ENCODE data around the gene PLVAP. TPM values are rescaled to one million over a fixed set of nuclear protein-coding genes. Genes with fewer than 3 reads are reported as not detected.

Gene PLVAP
- total and polyA plus RNA-seq, 11 donors = 7.1 to 52.8 (median 24.5) TPM

- intact Hi-C loops (cut with DNase I) = loop anchor here in 8 of 10 donors (1.0 to 10.0 kb wide), 3 partner anchors 70 to 72 kb away; partner anchors contain the start of gene NXNL1 (in 2 of the 8)
- WGBS, 4 donors = 19 to 40% (median 26%) methylated on average over 19 of the region's 19 CpGs
Measured at GRCh38 chr19:17394891-17395415, 17.8 kb upstream of the PLVAP start.

GRCh38 chr19:17393914-17394313 lies 16.8 kb upstream of the PLVAP start, which contains the start of gene CCDC194:
Gene CCDC194, minus strand, starts transcription at chr19:17394196. Its CDS starts 38 bp downstream, at chr19:17394158.
- Histone ChIP-seq H3K4me1 (peaks cover 2 to 44% (median 15%) of the 10 kb centered on the region in 12 donors), H3K27me3 (peaks cover 0 to 16% (median 7%) of the 10 kb centered on the region in 9 donors), H3K36me3 (peaks cover 0 to 16% (median 0%) of the 10 kb centered on the region in 9 donors), H3K27ac (no peak within 1 kb of the TSS), H3K9me3 (peaks cover 0 to 11% (median 2%) of the 10 kb centered on the region in 12 donors), H3K4me3 (no peak within 1 kb of the TSS)
- DNase-seq (peak in 1 of 5 donors; percentile 64), ATAC-seq (no peak)
- 25 to 41% (median 29%) methylated on average over 5 to 41 of the region's 41 CpGs for WGBS, 4 donors
- no peak for TF ChIP-seq POLR2A (IDR thresholded peaks at IDR 0.05)
- TF ChIP-seq CTCF (IDR thresholded peaks at IDR 0.05) = no peak
- intact Hi-C loops (cut with DNase I) = loop anchor here in 6 of 10 donors (5.0 to 10.0 kb wide), 2 partner anchors 71 to 73 kb away; partner anchors contain the start of gene NXNL1 (in 2 of the 6)

More at GRCh38 chr19:17394891-17395415, 17.8 kb upstream of the PLVAP start:
- no peak overlapping the region for H3K4me3 ChIP-seq
- peaks cover 0 to 20% (median 2%) of the 10 kb centered on the region in 9 donors for H3K36me3 ChIP-seq
- TF ChIP-seq POLR2A (IDR thresholded peaks at IDR 0.05) (no peak), CTCF (IDR thresholded peaks at IDR 0.05) (peak; percentile 33 to 79 (median 62))
- peaks cover 0 to 14% (median 7%) of the 10 kb centered on the region in 9 donors for H3K27me3 ChIP-seq
- H3K4me1 ChIP-seq = peaks cover 2 to 42% (median 15%) of the 10 kb centered on the region in 12 donors
- H3K27ac ChIP-seq = no peak overlapping the region
- DNase-seq (peak in 4 of 5 donors; percentile 41 to 82 (median 70)), ATAC-seq (peak in 3 of 4 donors; percentile 11 to 52 (median 45))
- peaks cover 0 to under 1% (median 0%) of the 10 kb centered on the region in 12 donors for H3K9me3 ChIP-seq

GRCh38 chr19:17393002-17393401 lies 15.9 kb upstream of the PLVAP start:
- ATAC-seq = no peak
- 42 to 52% (median 46%) methylated on average over 2 of the region's 2 CpGs for WGBS, 4 donors
- Histone ChIP-seq H3K27me3 (peaks cover 0 to 16% (median 7%) of the 10 kb centered on the region in 9 donors), H3K27ac (no peak overlapping the region), H3K4me3 (no peak overlapping the region), H3K9me3 (peaks cover 0 to 15% (median 2%) of the 10 kb centered on the region in 12 donors), H3K36me3 (peaks cover 0 to 9% (median 0%) of the 10 kb centered on the region in 9 donors), H3K4me1 (peaks cover 2 to 44% (median 15%) of the 10 kb centered on the region in 12 donors)
- TF ChIP-seq POLR2A (IDR thresholded peaks at IDR 0.05) (no peak), CTCF (IDR thresholded peaks at IDR 0.05) (no peak)
- intact Hi-C loops (cut with DNase I) = loop anchor here in 6 of 10 donors (5.0 to 10.0 kb wide), 2 partner anchors 72 to 74 kb away; partner anchors contain the start of gene NXNL1 (in 2 of the 6)
- DNase-seq = no peak
